ENCODE results near the gene NEDD4L.

DNA sequence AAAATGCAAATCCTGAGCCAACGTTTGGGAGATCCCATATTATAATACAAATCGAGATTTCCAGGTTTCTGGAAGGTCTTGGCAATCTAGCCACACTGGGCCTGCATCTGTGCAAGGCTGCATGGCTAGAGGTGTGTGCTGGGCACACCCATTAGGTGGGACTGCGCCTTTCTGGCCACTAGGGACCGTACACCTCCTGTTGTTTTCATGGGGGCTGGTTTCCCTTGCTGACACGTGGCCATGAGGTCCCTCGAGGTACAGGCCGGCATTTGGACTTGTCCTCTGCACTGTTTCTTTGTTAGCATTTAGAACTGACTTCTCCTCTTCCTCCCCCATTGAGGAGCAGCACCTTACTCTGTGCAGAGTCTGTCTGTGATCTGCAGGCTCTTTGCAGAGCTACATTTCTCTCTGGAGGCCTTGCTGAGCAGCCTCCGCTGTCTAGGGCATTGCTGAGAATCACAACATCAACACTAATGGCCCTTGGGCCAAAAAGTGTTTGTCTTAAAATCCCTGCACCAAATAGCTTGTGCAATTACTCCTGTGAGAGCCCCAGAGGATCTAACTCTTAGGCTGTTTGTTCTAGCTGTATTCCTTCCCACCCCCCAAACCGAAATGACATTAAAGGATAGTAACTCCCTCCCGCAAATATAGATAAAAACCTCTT is 131.2 kb downstream of the NEDD4L start:
- TF ChIP-seq BHLHE40 (IDR thresholded peaks at IDR 0.05; ENCODE audit: borderline replicate concordance), result no peak
- no peak for TF ChIP-seq HDGF (IDR thresholded peaks at IDR 0.05; ENCODE audit: borderline replicate concordance)
- no peak for TF ChIP-seq LEF1 (IDR thresholded peaks at IDR 0.05; ENCODE audit: borderline replicate concordance)
- TF ChIP-seq TARDBP (IDR thresholded peaks at IDR 0.05), result no peak
- no peak for TF ChIP-seq NFRKB (IDR thresholded peaks at IDR 0.05)
- no peak for TF ChIP-seq SP1 (IDR thresholded peaks at IDR 0.05)
- TF ChIP-seq L3MBTL2 (conservative IDR thresholded peaks at IDR 0.05), result no peak
- TF ChIP-seq ARNT (IDR thresholded peaks at IDR 0.05), result no peak
- TF ChIP-seq SUZ12 (IDR thresholded peaks at IDR 0.05), result no peak
- no peak for TF ChIP-seq CTBP1 (IDR thresholded peaks at IDR 0.05; ENCODE audit: borderline replicate concordance)
- no peak for TF ChIP-seq FOXA1 (IDR thresholded peaks at IDR 0.05)
- TF ChIP-seq FOXM1 (IDR thresholded peaks at IDR 0.05; ENCODE audit: borderline replicate concordance), result no peak
- TF ChIP-seq, protein P1, sequence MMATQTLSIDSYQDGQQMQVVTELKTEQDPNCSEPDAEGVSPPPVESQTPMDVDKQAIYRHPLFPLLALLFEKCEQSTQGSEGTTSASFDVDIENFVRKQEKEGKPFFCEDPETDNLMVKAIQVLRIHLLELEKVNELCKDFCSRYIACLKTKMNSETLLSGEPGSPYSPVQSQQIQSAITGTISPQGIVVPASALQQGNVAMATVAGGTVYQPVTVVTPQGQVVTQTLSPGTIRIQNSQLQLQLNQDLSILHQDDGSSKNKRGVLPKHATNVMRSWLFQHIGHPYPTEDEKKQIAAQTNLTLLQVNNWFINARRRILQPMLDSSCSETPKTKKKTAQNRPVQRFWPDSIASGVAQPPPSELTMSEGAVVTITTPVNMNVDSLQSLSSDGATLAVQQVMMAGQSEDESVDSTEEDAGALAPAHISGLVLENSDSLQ (IDR thresholded peaks at IDR 0.05), result no peak
- TF ChIP-seq FOXK2 (IDR thresholded peaks at IDR 0.05), result no peak
